Fibroblast of mammary gland (primary cell): ENCODE data around the gene NSD1.

Experiments
- DNase-seq: peaks from one replicate; pipeline ENCODE4 v3.0.0-alpha.2; 2010; ENCODE audit warnings: low read depth
- H3K4me3 ChIP-seq: 2 replicates; pipeline ENCODE4 v1.5.1; 2011; ENCODE audit warnings: low read depth, mild to moderate bottlenecking, low read length, moderate library complexity; ENCODE audit not compliant: control insufficient read depth
- TF ChIP-seq, protein P1 (sequence below): conservative IDR thresholded peaks from 2 replicates; pipeline ENCODE4 v1.5.1; 2011; ENCODE audit warnings: low read depth, low read length, inconsistent platforms; ENCODE audit not compliant: control insufficient read depth, insufficient read depth

Gene NSD1

DNA sequence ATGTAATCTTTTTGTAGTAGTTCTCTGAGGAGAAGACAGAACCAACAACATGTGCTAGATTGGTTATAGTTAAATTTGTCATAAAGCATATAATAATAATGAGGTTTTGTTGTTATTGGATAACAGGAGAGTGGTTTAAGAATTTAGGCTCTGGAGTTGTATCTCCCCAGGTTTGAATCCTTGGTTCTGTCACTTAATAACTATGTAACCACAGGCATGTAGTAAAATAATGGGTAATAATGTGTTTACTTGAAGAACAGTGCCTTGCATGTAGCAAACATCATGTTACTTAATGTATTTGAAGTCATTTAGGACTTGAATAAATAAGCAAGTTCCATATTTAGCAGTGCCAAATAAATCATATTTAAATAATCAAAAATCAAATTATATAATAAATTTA lies 55.8 kb downstream of the NSD1 start:
- no peak for DNase-seq
- TF ChIP-seq, protein P1, sequence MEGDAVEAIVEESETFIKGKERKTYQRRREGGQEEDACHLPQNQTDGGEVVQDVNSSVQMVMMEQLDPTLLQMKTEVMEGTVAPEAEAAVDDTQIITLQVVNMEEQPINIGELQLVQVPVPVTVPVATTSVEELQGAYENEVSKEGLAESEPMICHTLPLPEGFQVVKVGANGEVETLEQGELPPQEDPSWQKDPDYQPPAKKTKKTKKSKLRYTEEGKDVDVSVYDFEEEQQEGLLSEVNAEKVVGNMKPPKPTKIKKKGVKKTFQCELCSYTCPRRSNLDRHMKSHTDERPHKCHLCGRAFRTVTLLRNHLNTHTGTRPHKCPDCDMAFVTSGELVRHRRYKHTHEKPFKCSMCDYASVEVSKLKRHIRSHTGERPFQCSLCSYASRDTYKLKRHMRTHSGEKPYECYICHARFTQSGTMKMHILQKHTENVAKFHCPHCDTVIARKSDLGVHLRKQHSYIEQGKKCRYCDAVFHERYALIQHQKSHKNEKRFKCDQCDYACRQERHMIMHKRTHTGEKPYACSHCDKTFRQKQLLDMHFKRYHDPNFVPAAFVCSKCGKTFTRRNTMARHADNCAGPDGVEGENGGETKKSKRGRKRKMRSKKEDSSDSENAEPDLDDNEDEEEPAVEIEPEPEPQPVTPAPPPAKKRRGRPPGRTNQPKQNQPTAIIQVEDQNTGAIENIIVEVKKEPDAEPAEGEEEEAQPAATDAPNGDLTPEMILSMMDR, result no peak
- no peak overlapping the region for H3K4me3 ChIP-seq

DNA sequence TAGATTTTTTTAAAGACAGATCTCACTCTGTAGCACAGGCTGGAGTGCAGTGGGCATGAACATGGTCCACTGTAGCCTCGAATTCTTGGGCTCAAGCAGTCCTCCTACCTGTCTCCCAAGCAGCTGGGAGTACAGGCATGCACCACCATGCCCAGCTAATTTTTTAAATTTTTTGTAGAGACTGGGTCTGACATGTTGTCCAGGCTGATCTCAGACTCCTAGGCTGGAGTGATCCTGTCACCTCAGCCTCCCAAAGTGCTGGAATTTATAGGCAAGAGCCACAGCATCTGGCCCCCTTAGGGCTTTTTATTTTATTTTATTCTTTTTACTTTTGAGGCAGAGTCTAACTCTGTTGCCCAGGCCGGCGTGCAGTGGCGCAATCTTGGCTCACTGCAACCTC lies 56.4 kb downstream of the NSD1 start:
- TF ChIP-seq, protein P1, result no peak
- no peak for DNase-seq
- no peak overlapping the region for H3K4me3 ChIP-seq

DNA sequence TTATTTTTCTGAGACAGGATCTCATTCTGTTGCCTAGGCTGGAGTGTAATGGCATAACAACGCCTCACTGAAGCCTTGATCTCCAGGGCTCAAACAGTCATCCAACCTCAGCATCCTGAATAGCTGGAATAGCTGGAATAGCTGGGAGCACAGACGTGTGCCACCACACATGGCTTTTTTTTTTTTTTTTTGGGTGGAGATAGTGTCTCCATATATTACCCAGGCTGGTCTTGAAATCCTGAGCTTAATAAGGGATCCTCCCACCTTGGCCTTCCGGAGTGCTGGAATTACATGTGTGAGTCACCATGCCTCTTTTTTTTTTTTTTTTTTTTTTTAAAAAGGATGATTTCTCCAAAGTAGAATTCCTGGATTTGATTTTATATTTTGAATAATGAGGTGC lies 60.7 kb downstream of the NSD1 start:
- no peak overlapping the region for H3K4me3 ChIP-seq
- TF ChIP-seq, protein P1, result no peak
- DNase-seq, result peak; percentile 92

DNA sequence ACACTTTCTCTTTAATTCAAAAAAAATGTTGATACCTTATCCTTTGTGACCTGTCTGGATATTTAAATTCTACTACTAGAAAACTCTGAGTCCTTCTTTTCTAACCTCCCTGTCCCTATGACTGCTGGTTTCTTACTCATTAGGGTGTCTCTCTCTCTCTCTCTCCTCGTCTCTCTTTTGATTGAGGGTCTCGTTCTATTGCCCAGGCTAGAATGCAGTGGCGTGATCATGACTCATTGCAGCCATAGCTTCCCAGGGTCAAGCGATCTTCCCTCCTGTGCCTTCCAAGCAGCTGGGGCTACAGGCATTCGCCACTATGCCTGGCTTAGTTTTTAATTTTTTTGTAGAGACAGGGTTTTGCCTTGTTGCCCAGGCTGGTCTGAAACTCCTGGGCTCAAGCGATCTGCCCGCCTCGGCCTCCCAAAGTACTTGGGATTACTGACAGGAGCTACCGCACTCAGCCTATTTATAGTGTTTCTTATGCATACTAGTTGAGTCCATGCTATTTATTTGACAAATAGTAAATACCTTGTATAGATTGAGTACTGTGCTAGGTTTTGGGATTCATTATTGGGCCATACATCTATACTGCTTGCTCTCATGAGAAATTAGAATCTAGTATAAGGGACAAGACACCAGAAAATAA lies 61.9 kb downstream of the NSD1 start:
- DNase-seq, result peak; percentile 49
- TF ChIP-seq, protein P1, result no peak
- no peak overlapping the region for H3K4me3 ChIP-seq

DNA sequence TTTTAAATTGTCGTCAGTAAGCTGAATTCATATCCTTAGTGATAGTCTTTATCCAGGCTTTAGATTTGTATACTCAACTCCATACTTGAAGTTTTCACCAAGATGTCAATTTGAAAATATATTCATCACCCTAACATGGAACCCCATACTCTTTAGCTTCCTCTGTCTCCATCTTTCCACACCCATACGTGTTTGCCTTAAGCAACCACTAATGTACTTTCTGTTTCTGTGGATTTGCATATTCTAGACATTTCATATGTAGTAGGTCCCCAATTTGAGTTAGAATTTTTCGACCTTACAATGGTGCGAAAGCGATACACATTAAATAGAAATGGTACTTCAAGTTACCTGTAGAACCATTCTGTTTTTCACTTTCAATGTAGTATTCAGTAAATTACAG lies 65.2 kb downstream of the NSD1 start:
- DNase-seq, result no peak
- H3K4me3 ChIP-seq, result no peak overlapping the region
- TF ChIP-seq, protein P1, result no peak

DNA sequence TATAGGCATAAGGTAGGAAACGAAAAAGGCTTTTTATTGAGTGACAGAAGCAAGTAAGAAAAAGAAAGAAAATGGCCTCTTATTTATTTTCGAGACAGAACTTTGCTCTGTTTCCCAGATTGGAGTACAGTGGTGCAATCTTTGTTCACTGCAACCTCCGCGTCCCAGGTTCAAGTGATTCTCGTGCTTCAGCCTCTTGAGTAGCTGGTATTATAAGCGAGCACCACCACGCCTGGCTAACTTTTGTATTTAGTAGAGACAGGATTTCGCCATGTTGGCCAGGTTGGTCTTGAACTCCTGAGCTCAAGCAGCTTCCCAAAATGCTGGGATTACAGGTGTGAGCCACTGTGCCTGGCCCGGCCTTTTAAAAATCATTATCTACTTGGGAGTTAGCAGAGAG lies 70.7 kb downstream of the NSD1 start:
- TF ChIP-seq, protein P1, result no peak
- no peak for DNase-seq
- H3K4me3 ChIP-seq, result no peak overlapping the region

DNA sequence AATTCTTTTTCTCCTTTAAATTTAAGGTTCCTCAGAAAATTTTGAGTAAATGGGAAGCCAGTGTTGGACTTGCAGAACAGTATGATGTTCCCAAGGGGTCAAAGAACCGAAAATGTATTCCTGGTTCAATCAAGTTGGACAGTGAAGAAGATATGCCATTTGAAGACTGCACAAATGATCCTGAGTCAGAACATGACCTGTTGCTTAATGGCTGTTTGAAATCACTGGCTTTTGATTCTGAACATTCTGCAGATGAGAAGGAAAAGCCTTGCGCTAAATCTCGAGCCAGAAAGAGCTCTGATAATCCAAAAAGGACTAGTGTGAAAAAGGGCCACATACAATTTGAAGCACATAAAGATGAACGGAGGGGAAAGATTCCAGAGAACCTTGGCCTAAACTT lies 76.0 kb downstream of the NSD1 start:
- no peak overlapping the region for H3K4me3 ChIP-seq
- DNase-seq, result no peak
- TF ChIP-seq, protein P1, result no peak
